Panc1 (cell line): ENCODE data around the gene ZCWPW2. TPM values are rescaled to one million over a fixed set of nuclear protein-coding genes. Genes with fewer than 3 reads are reported as not detected.

ENCODE experiments used
- ATAC-seq: fragments of 200-7000 bp; cut with Tn5 transposase; 2 replicates; pipeline ENCODE4 v1.9.1; 2020; ENCODE audit warnings: mild to moderate bottlenecking, moderate library complexity
- BruUV-seq: library from RNA; stranded (reverse); fragments of 400-500 nt; replicated peaks from 2 replicates; lab custom pipeline; 2021; lab: Mats Ljungman, UMichigan
- CTCF ChIA-PET: fragments of 300-600 bp; sonication (Branson Sonifier 250); formaldehyde crosslinking; loops from one replicate; lab custom pipeline; 2022; ENCODE audit warnings: antibody characterized with exemption; lab: Charles Lee
- POLR2A ChIA-PET: fragments of 300-600 bp; sonication (Branson Sonifier 250); formaldehyde crosslinking; loops from one replicate; lab custom pipeline; 2022; ENCODE audit warnings: antibody characterized with exemption; lab: Charles Lee
- DNase-seq: peaks from one replicate; pipeline ENCODE4 v3.0.0-alpha.2; 2010; ENCODE audit warnings: low read depth, low spot score
- H3K27ac ChIP-seq: 2 replicates; pipeline ENCODE4 v1.5.1; 2011; ENCODE audit warnings: mild to moderate bottlenecking, low read length, inconsistent platforms
- H3K27me3 ChIP-seq: fragments of 200-500 bp; sonication (Bioruptor generic); 2 replicates; pipeline ENCODE4 v1.6.0; 2014; ENCODE audit warnings: low read length, inconsistent platforms; ENCODE audit not compliant: control insufficient read depth, insufficient read depth
- H3K36me3 ChIP-seq: fragments of 200-500 bp; sonication (Bioruptor generic); 2 replicates; pipeline ENCODE4 v1.5.1; 2014; ENCODE audit warnings: inconsistent platforms, mild to moderate bottlenecking, low read length, moderate library complexity; ENCODE audit not compliant: control insufficient read depth, insufficient read depth
- H3K4me1 ChIP-seq: 2 replicates; pipeline ENCODE4 v1.5.1; 2011; ENCODE audit warnings: inconsistent platforms, mild to moderate bottlenecking, low read length, moderate library complexity; ENCODE audit not compliant: control insufficient read depth, insufficient read depth
- H3K4me3 ChIP-seq, 2 experiments: 2 replicates each; pipeline ENCODE4 v1.5.1; 2011 to 2012; ENCODE audit warnings: low read depth in 2 of 2, low read length in 2 of 2, mild to moderate bottlenecking in 2 of 2, inconsistent platforms in 1 of 2, moderate library complexity in 1 of 2
- H3K9me3 ChIP-seq: fragments of 200-500 bp; sonication (Bioruptor generic); 2 replicates; pipeline ENCODE4 v1.5.1; 2014; ENCODE audit warnings: low read depth, mild to moderate bottlenecking, inconsistent platforms, low read length, moderate library complexity; ENCODE audit not compliant: control insufficient read depth, insufficient read depth
- CTCF ChIP-seq: fragments of 450-650 bp; IDR thresholded peaks from 2 replicates; pipeline ENCODE4 v1.5.1; 2017; ENCODE audit warnings: mild to moderate bottlenecking
- POLR2AphosphoS5 ChIP-seq: IDR thresholded peaks from 2 replicates; pipeline ENCODE4 v1.6.1; 2012; ENCODE audit warnings: mild to moderate bottlenecking, low read depth, low read length, moderate library complexity
- REST ChIP-seq, 2 experiments: IDR thresholded peaks; 2 replicates each; pipeline ENCODE4 v1.6.1; 2011 to 2012; ENCODE audit warnings: low read depth in 2 of 2, control low read depth in 1 of 2, low read length in 1 of 2, mild to moderate bottlenecking in 1 of 2, moderate library complexity in 1 of 2; ENCODE audit not compliant: insufficient read depth in 1 of 2
- SIN3A ChIP-seq: IDR thresholded peaks from 2 replicates; pipeline ENCODE4 v1.6.1; 2012; ENCODE audit warnings: low read depth, mild to moderate bottlenecking, low read length, moderate library complexity, borderline replicate concordance; ENCODE audit not compliant: insufficient read depth
- TCF7L2 ChIP-seq: IDR thresholded peaks from 2 replicates; pipeline ENCODE4 v1.6.1; 2011; ENCODE audit warnings: mild to moderate bottlenecking, low read depth, low read length, inconsistent platforms
- in situ Hi-C: cut with HindIII; loops from 2 replicates; pipeline ENCODE4 v1.10.0; 2016; ENCODE audit warnings: low sequenced_read_pairs, low pct_unique_long_range_greater_than_20kb
- intact Hi-C: fragments of 100-400 bp; cut with micrococcal nuclease; formaldehyde crosslinking; loops from one replicate; pipeline ENCODE4 v1.10.0; 2022; ENCODE audit not compliant: unreplicated experiment
- total RNA-seq: library from RNA; stranded (reverse); gene quantifications from one replicate; pipeline ENCODE4 v1.2.1, GENCODE V29; 2021; ENCODE audit not compliant: unreplicated experiment

The ZCWPW2 gene
- total RNA-seq, 1 experiment from 2014 or later, result 0.82 TPM

- H3K36me3 ChIP-seq, result peaks cover 19% of the 10 kb centered on the region
- no peaks in the 10 kb centered on the region for H3K4me1 ChIP-seq
- no peaks in the 10 kb centered on the region for H3K9me3 ChIP-seq
- ChIA-PET CTCF (no interaction called here), POLR2A (no interaction called here)
- H3K4me3 ChIP-seq, result no peak overlapping the region
- BruUV-seq, result no TSS peak
- no peak overlapping the region for H3K27ac ChIP-seq
- H3K27me3 ChIP-seq, result no peaks in the 10 kb centered on the region
- ATAC-seq (no peak), DNase-seq (no peak)
- TF ChIP-seq REST (IDR thresholded peaks at IDR 0.05; ENCODE audit: insufficient read depth in 1 of 2, low read depth in 2 of 2, low read length in 1 of 2), result no peak
- no peak for TF ChIP-seq TCF7L2
- no peak for TF ChIP-seq SIN3A
- no peak for TF ChIP-seq CTCF
- TF ChIP-seq POLR2AphosphoS5, result no peak
- in situ Hi-C loops (no loop called here), intact Hi-C loops (no loop called here)
Measured at GRCh38 chr3:28322464-28322863, 26.1 kb upstream of the ZCWPW2 start.

DNA sequence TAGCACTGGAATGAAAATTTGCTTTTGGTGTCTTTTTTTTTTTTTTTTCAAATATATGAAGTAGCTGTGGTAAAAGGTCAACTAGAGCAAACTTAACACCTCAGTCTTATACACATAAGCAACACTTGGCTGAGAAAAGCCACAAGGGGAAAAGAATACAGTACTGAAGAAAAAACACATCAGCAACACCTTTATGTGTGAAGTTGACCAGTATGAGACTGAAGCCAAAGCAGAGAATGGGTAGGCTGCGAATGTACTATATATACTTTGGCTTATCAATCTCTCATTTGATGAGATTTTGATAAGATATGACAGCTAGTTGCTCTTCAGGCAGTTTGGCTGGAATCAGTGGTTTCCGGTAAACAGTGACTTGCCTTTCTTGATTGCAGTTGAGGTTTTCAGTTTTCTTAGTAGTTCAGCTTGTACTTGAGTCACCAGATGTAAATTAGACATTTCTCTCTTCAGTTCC lies 22.0 kb upstream of the ZCWPW2 start:
- Histone ChIP-seq H3K9me3 (no peaks in the 10 kb centered on the region), H3K36me3 (peaks cover 19% of the 10 kb centered on the region), H3K4me3 (no peak overlapping the region), H3K27me3 (no peaks in the 10 kb centered on the region), H3K27ac (no peak overlapping the region), H3K4me1 (no peaks in the 10 kb centered on the region)
- intact Hi-C loops (no loop called here), in situ Hi-C loops (no loop called here)
- POLR2A ChIA-PET, result no interaction called here
- no TSS peak for BruUV-seq
- no peak for ATAC-seq
- no peak for DNase-seq
- CTCF ChIA-PET, result interaction anchor here (0.6 to 1.2 kb wide), 2 partner anchors 215 to 615 kb away, joined by 5 read pairs; no protein-coding TSS in a partner anchor
- TF ChIP-seq SIN3A (no peak), CTCF (no peak), REST (IDR thresholded peaks at IDR 0.05; ENCODE audit: insufficient read depth in 1 of 2, low read depth in 2 of 2, low read length in 1 of 2) (no peak), POLR2AphosphoS5 (no peak), TCF7L2 (no peak)
